LNCaP clone FGC (cell line): ENCODE measurements around the gene FOXL2.

Experiments used
- DNase-seq: peaks from one replicate; pipeline ENCODE4 v3.0.0-alpha.2; 2011; ENCODE audit warnings: low read depth
- H3K4me3 ChIP-seq: 2 replicates; pipeline ENCODE4 v1.5.1; 2011; ENCODE audit warnings: mild to moderate bottlenecking, low read depth, low read length, control low read depth
- TF ChIP-seq, protein P1 (sequence below): IDR thresholded peaks from 2 replicates; pipeline ENCODE4 v1.5.1; 2012; ENCODE audit warnings: mild to moderate bottlenecking; ENCODE audit not compliant: control insufficient read depth, insufficient read depth; ENCODE audit errors: extremely low read depth

Gene FOXL2

DNA sequence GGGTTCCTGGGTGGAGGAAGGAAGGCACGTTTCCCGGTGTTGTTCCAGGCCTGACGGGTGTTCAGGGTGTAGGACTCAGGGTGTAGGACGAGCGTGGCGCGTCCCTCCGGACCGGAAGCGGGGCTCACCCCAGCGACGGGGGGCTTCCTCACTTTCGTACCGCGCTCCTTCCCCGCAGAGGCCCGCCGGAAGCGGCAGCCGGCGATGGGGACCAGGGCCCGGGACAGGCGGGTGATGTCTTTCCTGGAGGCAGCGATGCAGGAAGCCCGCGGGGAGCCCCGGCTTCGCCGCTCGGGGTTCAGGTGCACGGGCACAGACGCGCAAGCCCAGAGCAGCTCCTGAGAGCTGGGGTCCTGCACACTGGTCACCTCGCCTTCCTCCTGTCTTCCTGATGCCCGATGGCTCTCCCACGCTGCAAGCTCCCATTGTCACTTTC, 13.5 kb upstream of the FOXL2 start:
- TF ChIP-seq, protein P1, sequence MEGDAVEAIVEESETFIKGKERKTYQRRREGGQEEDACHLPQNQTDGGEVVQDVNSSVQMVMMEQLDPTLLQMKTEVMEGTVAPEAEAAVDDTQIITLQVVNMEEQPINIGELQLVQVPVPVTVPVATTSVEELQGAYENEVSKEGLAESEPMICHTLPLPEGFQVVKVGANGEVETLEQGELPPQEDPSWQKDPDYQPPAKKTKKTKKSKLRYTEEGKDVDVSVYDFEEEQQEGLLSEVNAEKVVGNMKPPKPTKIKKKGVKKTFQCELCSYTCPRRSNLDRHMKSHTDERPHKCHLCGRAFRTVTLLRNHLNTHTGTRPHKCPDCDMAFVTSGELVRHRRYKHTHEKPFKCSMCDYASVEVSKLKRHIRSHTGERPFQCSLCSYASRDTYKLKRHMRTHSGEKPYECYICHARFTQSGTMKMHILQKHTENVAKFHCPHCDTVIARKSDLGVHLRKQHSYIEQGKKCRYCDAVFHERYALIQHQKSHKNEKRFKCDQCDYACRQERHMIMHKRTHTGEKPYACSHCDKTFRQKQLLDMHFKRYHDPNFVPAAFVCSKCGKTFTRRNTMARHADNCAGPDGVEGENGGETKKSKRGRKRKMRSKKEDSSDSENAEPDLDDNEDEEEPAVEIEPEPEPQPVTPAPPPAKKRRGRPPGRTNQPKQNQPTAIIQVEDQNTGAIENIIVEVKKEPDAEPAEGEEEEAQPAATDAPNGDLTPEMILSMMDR: no peak
- H3K4me3 ChIP-seq: no peak overlapping the region
- DNase-seq: no peak

DNA sequence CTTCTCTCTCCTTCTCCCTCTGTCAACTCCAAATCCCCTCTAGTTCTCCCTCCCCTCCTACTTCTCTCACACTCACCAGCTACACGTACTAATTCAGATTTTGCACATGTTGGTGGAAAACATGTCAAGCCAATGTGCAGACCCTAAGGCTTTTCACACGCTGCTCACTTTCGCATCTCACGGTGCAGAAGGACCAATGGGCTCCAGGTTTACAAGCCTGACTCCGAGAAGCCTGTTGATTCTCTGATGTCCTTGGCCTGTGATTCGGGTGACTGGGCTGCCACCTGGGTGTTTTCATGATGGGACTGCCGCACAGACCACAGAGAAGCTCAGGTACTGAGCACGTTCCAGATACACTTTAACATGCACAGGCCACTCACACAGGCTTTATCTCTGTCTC, 3.8 kb upstream of the FOXL2 start:
- TF ChIP-seq, protein P1: no peak
- H3K4me3 ChIP-seq: no peak overlapping the region
- DNase-seq: no peak

DNA sequence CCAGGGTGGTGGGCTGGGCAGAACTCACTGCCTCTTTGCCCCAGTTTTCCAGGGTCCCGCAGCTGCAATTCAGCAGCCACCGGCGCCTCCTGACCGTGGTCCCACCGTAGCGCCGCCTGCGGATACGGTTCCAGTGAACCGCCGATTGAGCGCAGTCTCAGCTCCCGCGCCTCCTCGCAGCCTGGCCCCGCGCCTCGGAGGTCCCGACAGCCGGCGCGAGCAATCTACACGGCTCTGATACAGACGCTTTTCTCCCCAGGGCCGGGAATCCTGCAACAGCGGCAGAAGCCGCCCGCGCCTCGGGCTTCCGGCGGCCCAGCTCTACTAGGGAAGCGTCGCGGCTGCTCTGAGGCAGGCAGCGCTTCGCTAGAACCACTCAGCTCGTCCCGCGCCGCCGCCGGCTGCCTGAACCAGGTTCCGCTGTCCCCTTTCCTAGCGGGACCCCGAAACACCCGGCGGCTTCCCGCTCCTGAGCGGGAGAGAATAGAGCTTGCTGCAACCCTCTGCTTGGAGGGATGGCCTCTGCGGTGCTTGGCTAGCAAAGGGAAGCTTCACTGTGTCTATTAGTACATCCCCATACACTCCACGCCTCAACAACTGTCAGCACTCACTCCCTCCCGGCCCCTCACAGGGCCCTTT, 3.2 kb upstream of the FOXL2 start:
- H3K4me3 ChIP-seq: no peak overlapping the region
- TF ChIP-seq, protein P1: no peak
- DNase-seq: no peak

DNA sequence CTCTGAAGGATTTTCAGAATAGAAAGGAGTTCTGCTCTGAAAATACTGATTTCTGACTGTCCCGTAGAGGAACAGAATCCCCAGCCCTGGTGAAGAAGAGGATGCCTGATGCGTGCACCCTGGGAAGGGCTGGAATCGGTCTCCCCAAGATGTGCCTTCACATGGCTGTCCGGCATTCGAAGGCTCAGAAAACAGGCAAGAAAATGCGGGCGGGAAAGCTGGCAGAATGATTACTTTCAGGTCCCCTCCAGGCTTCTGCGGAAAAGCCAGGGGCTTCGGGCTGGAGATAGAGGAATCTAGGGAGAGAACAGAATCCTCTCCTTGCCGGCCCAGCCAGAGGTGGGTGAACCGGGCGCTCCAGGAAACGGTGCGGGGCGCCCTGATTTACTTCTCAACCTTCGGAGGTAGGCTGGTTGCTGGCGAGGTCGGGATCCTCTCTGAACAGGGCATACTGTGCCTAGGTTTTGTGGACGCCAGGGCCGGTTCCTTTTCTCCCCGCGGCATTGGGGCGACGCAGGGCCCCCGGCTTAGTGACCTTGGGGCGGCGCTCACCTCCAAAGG, 2.6 kb upstream of the FOXL2 start:
- DNase-seq: no peak
- no peak overlapping the region for H3K4me3 ChIP-seq
- TF ChIP-seq, protein P1: no peak

DNA sequence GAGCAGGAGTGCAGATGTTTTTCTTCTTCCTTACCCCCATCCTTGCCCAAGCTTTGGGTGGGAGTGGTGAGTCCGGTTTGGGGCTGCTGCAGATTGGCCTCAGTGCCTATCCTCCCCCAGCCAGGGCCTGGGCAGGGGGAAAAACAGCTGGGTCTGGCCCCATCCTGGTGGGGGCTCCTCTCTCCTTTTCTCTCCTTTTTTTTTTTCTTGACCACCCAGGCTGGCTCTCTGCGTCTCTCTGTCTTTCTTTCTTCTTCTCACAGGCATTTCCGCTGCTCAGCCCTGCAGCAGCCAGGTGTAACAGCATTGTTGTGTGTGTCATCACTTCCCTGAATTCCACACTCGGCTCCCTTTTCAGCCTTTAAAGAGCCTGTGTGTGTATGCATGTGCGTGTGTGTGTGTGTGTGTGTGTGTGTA, 2.1 kb upstream of the FOXL2 start:
- DNase-seq: no peak
- H3K4me3 ChIP-seq: no peak overlapping the region
- TF ChIP-seq, protein P1: no peak

DNA sequence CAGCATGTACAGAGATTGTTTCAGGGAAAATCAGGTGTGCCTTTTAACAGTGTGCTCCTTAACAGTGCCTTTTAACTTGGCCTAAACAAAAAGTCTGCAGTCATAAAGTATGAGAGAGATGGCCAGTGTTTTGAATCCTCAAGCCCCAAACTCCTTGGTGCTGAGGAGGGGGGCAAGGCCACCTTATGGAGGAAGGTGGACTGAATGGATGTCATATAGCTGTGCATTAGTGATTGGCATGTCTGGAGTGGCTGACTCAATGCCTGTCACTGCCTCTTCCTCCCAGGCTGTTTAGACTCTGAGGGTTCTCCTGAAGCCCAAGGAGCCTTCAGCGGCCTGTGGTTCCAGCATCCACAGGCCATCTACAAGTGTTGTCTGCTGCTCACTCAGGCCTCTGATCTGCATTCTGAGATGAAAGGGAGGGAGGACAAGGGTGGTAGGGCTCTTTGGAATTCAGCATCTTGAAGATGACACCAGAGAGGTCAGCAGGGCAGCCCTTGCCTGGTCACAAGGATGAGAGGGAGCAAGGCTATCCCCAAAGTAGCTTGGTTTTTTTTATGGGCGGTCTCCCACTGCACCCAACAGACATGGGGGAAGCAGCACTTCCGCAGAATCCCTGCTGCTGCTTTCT, 1.5 kb upstream of the FOXL2 start:
- DNase-seq: no peak
- TF ChIP-seq, protein P1: no peak
- no peak overlapping the region for H3K4me3 ChIP-seq
